NCI-H2227 (cell line): ENCODE data around the gene CCDC71.

Source experiments
- DNase-seq: peaks from one replicate; lab custom pipeline; 2025; ENCODE audit not compliant: unreplicated experiment; lab: John Stamatoyannopoulos, UW

Gene CCDC71

GRCh38 chr3:49165771-49166751 is at the start of gene CCDC71:
Gene CCDC71, minus strand, starts transcription at chr3:49166331. Its CDS starts 2,123 bp downstream, at chr3:49164208.
- peak; percentile 84 for DNase-seq

- no peak for DNase-seq
These were observed 47.9 kb upstream of the CCDC71 start for GRCh38 chr3:49213998-49214397.

- DNase-seq: no peak
These were observed 47.4 kb upstream of the CCDC71 start for GRCh38 chr3:49213541-49213943.

GRCh38 chr3:49199900-49200281 is 33.8 kb upstream of the CCDC71 start:
- DNase-seq: no peak

- no peak for DNase-seq
These were observed 33.2 kb upstream of the CCDC71 start for GRCh38 chr3:49199239-49199899.

- DNase-seq: no peak
These were observed 32.6 kb upstream of the CCDC71 start for GRCh38 chr3:49198611-49199230.

- no peak for DNase-seq
These were observed 32.0 kb upstream of the CCDC71 start for GRCh38 chr3:49198161-49198560.

- no peak for DNase-seq
These were observed 25.6 kb upstream of the CCDC71 start for GRCh38 chr3:49191741-49192140.

- no peak for DNase-seq
These were observed 17.7 kb upstream of the CCDC71 start for GRCh38 chr3:49183873-49184272.

- DNase-seq: no peak
These were observed 16.6 kb upstream of the CCDC71 start for GRCh38 chr3:49182682-49183081.

- DNase-seq: no peak
These were observed 15.2 kb upstream of the CCDC71 start for GRCh38 chr3:49181351-49181750.

- DNase-seq: no peak
These were observed 14.0 kb upstream of the CCDC71 start for GRCh38 chr3:49180116-49180515.

GRCh38 chr3:49177073-49177472 is 10.9 kb upstream of the CCDC71 start:
- DNase-seq: no peak

- no peak for DNase-seq
These were observed 9.4 kb upstream of the CCDC71 start for GRCh38 chr3:49175530-49175929.

- DNase-seq: no peak
These were observed 8.4 kb upstream of the CCDC71 start for GRCh38 chr3:49174397-49174985.

- peak; percentile 73 for DNase-seq
These were observed 7.7 kb upstream of the CCDC71 start for GRCh38 chr3:49173792-49174170.

GRCh38 chr3:49173116-49173791 is 7.1 kb upstream of the CCDC71 start:
- DNase-seq: peak; percentile 74

- no peak for DNase-seq
These were observed 6.5 kb upstream of the CCDC71 start for GRCh38 chr3:49172551-49173041.

GRCh38 chr3:49171775-49172500 is 5.8 kb upstream of the CCDC71 start:
- DNase-seq: no peak
